ENCODE data around the gene IL6. TPM values are rescaled to one million over a fixed set of nuclear protein-coding genes. Genes with fewer than 3 reads are reported as not detected.
"Not testable (repeated sequence)": the region's sequence is repeated elsewhere in the genome, so short reads cannot be mapped to it uniquely, and the experiment has no call there.

IL6 gene
- total RNA-seq, 1 donor from 2014 or later = not detected

DNA sequence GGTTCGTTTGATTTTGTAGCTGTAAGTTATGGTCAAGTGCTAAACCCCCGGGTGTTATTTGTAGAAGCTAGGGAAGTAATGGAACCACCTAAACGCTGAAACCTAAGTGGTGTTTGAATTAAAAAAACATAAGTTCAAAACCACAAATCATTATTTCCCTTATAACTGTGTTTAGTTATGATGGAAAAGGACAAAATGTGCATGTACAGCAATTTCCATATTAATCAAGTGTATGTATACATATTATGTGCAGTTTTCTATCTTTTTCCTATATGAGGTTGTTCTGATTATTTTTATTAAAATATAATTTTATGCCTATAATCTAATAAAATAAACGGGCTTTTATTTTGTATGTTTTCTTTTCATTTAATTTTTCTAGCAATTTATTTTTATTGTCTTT lies 45.9 kb downstream of the IL6 start:
- TF ChIP-seq, protein P1, sequence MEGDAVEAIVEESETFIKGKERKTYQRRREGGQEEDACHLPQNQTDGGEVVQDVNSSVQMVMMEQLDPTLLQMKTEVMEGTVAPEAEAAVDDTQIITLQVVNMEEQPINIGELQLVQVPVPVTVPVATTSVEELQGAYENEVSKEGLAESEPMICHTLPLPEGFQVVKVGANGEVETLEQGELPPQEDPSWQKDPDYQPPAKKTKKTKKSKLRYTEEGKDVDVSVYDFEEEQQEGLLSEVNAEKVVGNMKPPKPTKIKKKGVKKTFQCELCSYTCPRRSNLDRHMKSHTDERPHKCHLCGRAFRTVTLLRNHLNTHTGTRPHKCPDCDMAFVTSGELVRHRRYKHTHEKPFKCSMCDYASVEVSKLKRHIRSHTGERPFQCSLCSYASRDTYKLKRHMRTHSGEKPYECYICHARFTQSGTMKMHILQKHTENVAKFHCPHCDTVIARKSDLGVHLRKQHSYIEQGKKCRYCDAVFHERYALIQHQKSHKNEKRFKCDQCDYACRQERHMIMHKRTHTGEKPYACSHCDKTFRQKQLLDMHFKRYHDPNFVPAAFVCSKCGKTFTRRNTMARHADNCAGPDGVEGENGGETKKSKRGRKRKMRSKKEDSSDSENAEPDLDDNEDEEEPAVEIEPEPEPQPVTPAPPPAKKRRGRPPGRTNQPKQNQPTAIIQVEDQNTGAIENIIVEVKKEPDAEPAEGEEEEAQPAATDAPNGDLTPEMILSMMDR (conservative IDR thresholded peaks at IDR 0.05) = no peak
- H3K4me1 Mint-ChIP-seq (ENCODE audit: unreplicated experiment) = no peaks in the 10 kb centered on the region
- peaks cover 3% of the 10 kb centered on the region for H3K27me3 Mint-ChIP-seq
- no peak for DNase-seq (ENCODE audit: extremely low spot score, unreplicated experiment)
- no peaks in the 10 kb centered on the region for H3K36me3 Mint-ChIP-seq
- H3K4me3 Mint-ChIP-seq = no peak overlapping the region
- no peak overlapping the region for H3K27ac Mint-ChIP-seq
- H3K9me3 Mint-ChIP-seq = no peaks in the 10 kb centered on the region

DNA sequence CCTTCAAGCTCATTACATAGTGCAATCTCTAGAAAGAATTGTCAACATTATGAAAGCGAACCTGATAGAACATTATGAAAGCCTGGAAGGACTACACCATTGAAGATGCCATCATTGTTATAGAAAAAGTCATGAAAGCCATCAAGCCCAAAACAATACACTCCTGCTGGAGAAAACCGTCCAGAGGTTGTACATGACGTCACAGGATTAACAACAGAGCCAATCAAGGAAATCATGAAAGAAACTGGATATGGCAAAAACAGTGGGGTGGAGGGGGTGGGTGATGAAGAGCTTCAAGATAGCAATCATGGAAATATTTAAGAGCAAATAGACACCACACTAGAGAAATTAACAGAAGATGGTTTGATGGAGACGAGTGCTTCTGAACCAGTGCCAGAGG lies 50.0 kb downstream of the IL6 start:
- H3K9me3 Mint-ChIP-seq = no peaks in the 10 kb centered on the region
- no peaks in the 10 kb centered on the region for H3K36me3 Mint-ChIP-seq
- no peaks in the 10 kb centered on the region for H3K4me1 Mint-ChIP-seq (ENCODE audit: unreplicated experiment)
- no peak for DNase-seq (ENCODE audit: extremely low spot score, unreplicated experiment)
- no peak overlapping the region for H3K4me3 Mint-ChIP-seq
- TF ChIP-seq, protein P1 (conservative IDR thresholded peaks at IDR 0.05) = no peak
- H3K27me3 Mint-ChIP-seq = no peaks in the 10 kb centered on the region
- H3K27ac Mint-ChIP-seq = no peak overlapping the region

DNA sequence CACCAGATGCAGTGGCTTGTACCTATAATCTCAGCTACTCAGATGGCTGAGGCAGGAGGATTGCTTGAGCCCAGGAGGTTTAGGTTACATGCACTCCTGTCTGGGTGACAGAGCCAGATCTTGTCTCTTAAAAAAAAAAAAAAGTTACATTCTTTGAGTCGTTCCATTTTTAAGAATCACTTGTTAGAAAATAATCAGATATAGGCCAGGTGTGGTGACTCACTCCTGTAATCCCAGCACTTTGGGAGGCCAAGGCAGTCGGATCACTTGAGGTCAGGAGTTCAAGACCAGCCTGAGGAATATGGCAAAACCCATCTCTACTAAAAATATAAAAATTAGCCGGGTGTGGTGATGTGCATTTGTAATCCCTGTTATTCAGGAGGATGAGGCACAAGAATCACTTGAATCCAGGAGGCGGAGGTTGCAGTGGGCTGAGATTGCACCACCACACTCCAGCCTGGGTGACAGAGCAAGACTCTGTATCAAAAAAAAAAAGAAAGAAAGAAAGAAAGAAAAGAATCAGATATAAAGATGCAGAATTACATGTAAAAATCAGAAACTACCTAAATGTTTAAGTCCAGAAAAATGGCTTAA lies 52.8 kb downstream of the IL6 start:
- H3K36me3 Mint-ChIP-seq; DNase-seq (ENCODE audit: extremely low spot score, unreplicated experiment); H3K9me3 Mint-ChIP-seq; H3K27me3 Mint-ChIP-seq; H3K27ac Mint-ChIP-seq; H3K4me1 Mint-ChIP-seq (ENCODE audit: unreplicated experiment); H3K4me3 Mint-ChIP-seq: not testable (repeated sequence)

DNA sequence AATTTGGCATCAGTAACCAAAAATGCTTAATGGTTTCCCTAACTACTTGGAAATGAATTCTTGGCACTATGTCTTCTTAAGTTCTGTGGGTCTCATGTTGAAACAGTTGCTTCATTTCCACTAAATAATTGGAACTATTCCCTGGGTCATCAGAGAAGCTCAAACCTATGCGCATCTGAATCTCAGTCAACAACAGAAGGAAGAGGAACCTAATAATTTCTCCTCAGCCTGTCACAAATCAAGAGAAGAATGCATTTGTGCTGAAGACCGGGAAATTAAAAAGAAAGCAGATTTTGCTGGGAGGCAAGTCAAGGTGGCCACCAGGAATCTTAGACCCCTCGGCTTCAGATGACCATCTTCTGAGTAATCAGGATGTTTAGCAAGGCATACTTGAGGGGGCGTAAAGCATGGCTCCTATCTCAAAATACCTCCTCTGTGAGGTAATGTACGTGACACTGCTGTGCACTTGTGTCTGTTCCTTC lies 54.3 kb downstream of the IL6 start:
- no peaks in the 10 kb centered on the region for H3K36me3 Mint-ChIP-seq
- no peaks in the 10 kb centered on the region for H3K27me3 Mint-ChIP-seq
- peaks cover 3% of the 10 kb centered on the region for H3K4me1 Mint-ChIP-seq (ENCODE audit: unreplicated experiment)
- no peak overlapping the region for H3K27ac Mint-ChIP-seq
- TF ChIP-seq, protein P1 (conservative IDR thresholded peaks at IDR 0.05) = no peak
- H3K4me3 Mint-ChIP-seq = no peak overlapping the region
- H3K9me3 Mint-ChIP-seq = no peaks in the 10 kb centered on the region
- DNase-seq (ENCODE audit: extremely low spot score, unreplicated experiment) = no peak

Other genes starting within 250 kb of the IL6 start
- 2.0 TPM in 1 of 2 replicates, not detected in the other for gene STEAP1B, start 227.0 kb upstream of the IL6 start, total RNA-seq (ENCODE audit: low replicate concordance)
- gene TOMM7, start 95.6 kb downstream of the IL6 start, total RNA-seq (ENCODE audit: low replicate concordance) = 222 and 327 TPM in 2 replicates

Measured in type B pancreatic cell (in vitro differentiated cells).